ENCODE data around the gene SYNDIG1.

The SYNDIG1 gene

DNA sequence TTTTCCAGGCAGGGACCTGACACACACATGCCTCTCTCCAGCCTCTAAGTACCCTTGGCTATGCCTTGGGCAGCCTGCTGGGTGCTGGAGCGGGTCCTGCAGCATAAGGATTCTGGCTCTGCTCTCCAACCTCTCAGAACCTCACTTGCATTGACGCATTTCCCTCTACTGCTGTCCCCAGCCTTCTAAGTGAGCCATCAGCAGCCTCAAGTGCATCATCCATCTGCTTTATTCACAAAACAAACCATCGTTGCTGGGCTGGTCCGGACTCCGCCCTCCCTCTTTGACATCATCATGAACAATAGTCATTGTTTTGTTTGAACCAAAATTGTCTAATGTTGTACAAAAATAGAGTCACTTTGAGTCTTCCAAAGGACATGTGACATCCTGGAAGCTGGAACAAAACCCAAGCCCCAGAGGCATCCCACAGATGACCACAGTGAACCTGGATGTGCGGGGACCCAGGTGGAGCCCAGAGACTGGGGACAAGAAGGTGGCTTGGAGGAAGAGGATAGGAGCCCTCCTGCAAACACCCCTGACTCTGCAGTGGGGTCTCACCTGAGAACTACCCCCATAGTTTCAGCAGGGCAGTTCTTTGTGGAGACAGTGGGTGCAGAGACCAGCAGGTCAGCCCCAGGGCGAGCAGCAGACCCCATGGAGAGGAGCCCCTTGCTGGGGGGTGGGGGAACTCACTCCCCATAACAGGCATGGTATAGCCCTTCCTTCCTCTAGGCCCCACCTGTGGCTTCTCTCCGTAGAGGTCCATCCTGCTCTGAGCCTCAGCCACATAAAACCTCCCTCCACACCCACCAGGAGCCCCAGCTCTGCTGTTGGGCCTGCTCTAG is 230.1 kb downstream of the SYNDIG1 start:
- peak; percentile 64 for DNase-seq

DNA sequence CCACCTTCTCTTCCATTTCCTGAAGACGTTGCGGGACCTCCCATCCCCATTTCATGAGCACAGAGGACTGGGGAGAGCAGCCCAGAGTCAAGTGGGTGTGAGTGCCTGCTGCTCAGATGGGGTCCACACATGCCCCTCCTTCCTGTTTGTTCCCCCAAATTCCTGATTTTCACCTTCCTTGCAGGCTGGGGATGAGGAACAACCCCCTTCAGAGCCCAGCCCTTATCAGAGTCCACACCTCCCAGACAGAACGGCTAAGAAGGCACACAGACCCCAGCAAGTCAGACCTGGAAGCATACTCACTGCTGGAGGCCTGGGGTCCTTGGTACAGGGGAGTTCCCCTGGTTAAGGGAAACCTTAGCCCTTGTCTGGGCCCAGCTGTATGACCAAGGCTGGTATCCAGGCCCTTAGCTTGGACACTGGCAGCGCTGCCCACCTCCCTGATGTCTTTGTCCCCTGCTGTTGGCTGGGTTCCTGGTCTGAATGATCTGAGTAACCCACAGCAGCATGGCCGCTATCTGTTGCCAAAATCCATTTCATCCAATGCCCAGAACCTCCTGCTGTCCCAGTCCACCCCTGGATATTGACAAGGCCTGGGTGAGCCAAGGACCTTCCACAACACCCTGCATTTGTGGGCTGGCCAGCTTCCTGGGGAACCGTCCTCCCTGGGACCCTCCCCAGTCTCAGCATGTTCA is 230.9 kb downstream of the SYNDIG1 start:
- no peak for DNase-seq

DNA sequence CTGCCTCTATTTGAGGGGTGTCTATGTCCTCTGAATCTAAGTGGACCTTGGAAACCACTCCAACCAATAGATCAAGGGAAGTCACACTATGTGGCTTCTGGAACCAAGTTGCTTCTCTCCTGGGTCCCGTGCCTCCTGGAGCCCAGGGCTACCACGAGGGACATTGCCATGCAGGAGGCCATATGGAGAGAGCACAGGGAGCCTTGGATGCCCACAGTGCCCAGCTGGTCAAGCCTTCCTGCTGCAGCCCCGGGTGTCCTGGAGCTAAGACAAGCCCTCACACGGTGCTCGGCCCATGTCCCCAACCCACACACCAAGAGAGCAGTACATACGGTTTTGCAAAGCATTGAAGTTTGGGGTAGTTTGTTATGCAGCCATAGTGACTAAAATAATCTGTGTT is 231.6 kb downstream of the SYNDIG1 start:
- no peak for DNase-seq

DNA sequence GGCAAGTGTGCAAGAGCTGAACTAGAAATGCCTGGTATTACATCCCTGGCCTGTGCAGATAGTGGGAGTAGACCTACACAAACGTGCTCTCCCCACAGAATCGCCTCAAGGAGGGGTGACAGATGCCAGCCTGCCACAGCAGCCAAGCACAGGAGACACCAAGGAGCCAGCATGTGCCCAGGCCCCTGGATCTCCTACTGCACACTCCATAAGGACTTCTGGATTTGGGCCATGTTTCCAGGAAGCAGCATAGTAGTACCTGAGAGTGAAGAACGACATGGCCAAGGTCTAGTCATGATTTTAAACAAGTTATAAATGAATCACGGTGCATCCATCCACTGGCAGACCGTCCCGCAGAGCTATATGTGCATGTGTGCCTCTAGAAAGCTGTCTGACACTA is 232.2 kb downstream of the SYNDIG1 start:
- peak; percentile 42 for DNase-seq

DNA sequence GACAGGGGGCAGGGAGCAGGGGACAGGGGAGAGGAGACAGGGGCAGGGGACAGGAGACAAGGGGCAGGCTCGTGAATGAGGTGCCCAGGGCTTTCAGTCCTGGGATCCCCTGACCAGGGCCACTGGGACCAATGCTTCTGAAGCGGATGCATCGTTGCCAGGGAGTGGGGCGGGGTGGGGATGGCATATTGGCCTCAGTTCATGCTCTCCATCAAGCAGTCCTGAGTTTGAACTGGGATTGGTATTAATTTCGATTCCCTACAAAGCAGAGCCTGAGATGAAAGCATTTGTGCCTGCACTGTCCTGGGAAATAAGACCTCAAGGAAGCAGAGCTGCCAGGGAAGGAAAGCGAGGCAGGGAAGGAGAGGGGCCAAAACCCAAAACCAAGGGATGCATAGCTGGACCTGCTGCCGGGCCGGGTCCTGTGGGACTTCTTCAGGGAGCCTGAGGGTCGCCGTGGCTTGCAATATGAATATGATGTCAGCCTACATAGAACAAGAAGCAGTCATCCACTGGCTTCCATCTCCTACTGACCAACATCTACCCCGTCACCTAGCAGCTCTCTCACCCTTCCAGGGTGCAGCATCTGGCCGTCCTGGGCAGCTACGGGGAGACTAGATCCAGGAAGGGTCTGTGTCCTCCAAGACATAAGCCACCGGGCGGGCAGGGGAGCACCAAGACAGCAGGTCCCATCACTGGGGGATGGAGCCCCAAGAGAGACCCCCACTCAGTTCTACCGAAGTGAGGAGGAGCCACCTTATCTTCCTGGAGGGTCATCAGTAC is 233.3 kb downstream of the SYNDIG1 start:
- DNase-seq, result no peak

DNA sequence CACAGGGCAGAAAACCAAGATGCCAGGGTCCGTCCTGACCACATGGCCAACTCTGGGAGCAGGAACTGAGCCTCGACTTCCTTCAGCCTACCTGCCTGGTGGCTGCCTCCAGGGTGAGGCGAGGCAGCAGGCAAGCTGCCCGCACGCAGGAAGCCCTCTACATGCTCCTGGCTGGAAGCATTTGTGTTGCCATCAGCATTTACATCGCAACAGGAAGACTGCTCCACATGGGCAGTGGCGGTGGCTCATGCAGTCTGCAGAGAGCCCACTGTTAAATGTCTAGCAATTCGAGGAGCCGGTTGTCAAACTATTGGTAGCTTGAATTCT is 233.8 kb downstream of the SYNDIG1 start:
- DNase-seq, result no peak

DNA sequence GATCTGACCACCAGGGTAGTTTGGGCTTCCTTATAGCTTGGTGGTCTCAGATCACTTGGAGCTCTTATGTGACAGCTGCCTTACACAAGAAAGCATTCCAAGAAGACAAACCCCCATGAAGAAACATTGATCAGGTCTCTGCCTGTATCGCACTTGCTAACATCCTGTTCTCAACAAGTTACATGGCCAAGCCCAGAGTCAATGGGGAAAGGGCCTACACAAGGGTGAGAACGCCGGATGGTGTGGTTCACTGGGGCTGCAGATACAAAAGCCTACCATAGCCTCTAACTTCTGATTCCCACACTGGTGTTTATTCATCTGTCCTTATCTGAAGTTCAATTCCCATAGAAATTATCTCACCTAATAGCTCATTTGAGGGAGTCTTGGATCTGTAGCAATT is 235.5 kb downstream of the SYNDIG1 start:
- no peak for DNase-seq

DNA sequence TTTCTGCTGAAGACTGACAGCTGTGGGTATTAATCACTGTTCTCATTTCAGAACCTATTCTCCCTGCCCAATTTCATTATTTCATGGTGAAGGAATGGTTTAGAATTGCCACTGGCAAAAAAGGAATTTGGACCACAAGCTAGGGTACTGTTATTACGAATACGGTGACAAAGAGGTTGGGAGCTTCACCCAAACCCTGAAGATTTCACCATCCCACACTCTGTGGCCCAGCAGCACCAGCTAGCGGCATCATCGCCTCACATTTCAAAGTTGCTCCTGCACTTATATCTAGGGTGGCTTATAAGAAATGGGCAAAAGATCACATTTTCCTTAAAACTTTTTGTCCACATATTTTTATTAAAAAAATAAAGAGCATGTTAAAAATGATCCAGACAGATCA is 236.1 kb downstream of the SYNDIG1 start:
- DNase-seq, result no peak

DNA sequence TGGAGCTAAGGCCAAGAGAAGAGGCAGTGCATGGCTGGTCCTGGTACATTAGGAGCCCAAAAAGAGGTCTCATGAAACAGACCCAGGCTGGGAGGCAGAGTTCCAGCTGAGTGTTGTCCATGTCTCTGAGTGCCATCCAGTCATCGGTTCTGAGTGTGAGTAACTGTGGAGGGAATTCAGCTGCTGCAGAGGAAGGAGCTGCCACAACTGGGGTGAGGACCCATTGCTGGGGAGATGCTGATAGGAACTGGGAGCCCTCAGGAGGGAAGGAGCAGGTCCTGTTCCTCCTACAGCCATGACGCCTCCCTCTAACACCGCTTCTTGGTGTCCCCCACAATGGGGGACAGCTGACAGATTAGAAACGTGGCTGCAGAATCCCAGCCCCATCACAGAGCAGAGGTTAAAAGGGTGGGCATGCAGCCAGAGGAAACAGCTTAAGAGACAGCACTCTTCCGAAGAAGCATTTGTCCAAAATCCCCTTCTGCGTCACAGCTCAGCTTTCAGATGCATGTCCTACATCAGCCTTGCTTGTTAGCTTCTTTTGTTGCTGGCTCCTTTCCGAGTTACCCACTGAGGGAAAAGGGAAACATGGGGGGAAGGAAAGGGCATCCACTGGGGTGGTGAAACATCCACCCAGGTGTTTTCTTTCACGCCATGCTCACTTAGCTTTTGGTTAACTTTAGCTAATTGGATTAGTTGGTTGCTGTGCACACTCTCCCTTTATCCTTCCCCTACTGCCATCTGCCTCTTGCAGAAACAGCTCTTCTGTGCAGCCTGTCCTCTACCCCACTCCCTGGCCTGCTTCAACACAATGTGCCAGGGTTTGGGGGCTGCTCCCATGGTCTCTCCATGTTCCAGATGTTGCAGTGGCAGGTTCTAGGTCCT is 239.2 kb downstream of the SYNDIG1 start:
- peak; percentile 80 for DNase-seq
